ENCODE data around the gene VWC2L.

VWC2L gene

DNA sequence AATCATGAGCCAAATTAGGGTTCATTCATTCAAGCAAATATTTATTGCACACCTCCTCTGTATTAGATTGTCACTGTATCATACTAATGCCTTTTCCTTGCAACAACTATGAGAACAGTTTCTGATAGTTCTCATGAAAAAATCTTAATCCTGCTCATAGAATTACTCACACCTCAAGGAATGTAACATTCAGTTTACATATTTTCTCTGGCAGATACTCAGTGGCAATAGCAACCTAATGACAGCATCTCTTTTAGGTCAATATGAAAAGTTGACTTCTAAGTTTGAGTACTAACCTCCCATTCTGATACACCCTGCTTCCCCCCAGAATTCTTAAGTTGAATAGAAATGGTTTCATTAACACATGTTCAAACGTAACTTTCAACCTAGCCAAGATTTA is 132.0 kb downstream of the VWC2L start:
- no peak for DNase-seq

GRCh38 chr2:214543386-214543955 is 132.6 kb downstream of the VWC2L start:
- DNase-seq = no peak

DNA sequence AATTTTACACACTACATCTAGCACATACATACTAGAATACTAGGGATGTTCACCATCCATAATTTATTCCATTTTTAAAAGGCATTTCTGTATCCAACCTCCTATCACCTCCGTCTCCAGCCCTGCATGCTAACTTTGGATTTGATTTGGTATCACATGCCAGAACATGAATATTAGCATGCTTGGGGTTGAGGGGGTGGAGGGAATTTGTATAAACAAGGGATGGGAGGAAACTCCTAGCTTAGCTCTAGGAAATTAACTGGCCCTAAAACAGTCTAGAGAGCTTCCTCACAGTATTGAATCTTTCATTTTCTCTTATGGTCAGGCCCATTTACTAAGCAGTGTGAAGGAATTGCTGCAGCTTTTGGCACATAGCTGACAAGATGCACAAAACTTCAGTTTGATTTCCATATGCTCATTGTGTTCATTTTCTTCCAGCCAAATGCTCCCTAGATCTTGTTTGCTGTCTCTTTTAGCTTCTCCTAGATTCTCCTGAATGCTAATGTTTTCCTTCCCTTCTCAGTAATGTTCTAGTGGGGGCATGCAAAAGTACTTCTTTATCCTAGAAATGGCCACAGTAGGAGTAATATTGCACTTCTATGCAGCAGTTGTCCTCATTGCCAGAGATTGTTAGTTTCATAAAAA is 135.2 kb downstream of the VWC2L start:
- no peak for DNase-seq

GRCh38 chr2:214547931-214548330 is 137.1 kb downstream of the VWC2L start:
- no peak for DNase-seq

GRCh38 chr2:214549946-214550345 is 139.1 kb downstream of the VWC2L start:
- DNase-seq = no peak

GRCh38 chr2:214550786-214551185 is 139.9 kb downstream of the VWC2L start:
- no peak for DNase-seq

- no peak for DNase-seq
Observed at GRCh38 chr2:214557884-214558283, 147.0 kb downstream of the VWC2L start.

DNA sequence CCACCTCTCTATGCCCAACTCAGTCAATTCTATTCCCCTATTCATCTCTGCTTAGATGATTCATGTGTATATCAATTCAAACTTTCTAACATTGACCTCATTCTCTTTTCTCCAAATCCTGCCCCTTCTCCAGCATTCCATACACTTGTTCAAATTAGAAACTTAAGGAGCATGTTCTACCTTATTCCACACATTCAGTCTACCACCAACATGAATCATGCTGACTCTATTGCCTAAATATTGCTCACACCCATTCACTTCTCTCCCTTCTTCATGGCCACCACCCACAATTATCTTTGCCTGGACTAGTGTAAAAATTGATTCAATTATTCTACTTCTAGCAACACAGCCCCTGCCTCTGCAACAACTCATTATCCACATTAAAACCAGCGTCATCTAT is 147.5 kb downstream of the VWC2L start:
- DNase-seq = no peak

DNA sequence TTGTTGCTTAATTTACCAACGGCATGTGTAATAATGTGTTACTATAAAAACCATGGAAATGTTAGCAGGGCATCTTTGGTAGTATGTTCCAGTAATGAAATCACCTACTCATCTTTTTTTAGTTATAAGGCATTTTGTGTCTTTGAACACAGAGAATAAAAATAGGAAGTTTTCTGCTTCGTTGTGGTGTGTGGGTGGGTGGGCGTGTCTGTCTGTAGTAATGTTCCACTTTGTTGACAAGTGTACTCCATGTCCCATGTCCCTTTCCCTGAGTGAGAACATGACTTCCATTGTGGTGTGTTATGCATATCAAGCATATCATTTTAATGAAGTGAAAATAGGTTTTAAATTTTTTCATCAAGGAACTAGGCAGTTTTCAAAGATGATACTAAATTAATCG is 149.3 kb downstream of the VWC2L start:
- DNase-seq = no peak

DNA sequence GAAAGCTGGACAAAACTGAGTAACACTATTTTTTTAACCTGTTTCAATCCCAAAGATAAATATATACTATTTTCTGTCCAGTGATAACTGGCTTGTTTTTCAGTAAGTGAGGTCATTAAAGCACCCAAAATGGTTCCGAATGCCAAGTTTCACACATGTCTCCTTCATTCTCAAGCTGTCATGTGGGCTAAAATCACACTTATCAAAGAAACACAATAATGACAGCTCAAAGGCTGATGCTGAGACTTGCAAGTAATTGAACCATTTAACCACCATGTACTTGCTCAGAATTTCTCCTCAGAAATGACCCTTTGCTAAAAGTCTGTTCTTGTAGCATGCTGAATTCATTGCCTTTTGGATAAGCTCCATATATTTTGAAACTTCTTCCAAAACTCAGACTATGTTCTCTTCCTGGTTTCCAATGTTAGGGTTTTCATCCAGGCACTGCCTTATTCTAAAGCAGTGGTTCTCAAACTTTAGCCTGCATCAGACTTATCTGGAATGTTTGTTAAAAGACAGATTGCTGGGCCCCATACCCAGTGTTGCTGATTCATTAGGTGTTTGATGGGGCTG is 149.8 kb downstream of the VWC2L start:
- no peak for DNase-seq

DNA sequence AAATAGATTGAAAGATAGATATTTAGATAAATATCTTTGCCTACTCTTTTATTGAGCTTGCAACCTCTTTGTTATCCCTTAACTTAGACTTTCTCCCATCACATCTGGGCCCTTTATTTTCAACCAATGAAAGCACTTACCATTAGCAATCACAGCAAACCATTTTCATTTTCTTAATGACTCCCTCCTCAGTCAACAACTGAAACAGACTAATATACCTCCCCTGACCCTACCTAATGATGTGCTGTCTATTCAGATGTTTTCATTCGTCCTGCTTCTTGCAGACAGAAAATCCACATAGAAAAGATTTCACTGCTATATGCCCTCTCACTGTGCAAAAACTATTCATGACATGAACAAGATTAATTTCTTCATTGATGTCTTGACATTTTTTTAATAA is 154.4 kb downstream of the VWC2L start:
- DNase-seq = no peak

DNA sequence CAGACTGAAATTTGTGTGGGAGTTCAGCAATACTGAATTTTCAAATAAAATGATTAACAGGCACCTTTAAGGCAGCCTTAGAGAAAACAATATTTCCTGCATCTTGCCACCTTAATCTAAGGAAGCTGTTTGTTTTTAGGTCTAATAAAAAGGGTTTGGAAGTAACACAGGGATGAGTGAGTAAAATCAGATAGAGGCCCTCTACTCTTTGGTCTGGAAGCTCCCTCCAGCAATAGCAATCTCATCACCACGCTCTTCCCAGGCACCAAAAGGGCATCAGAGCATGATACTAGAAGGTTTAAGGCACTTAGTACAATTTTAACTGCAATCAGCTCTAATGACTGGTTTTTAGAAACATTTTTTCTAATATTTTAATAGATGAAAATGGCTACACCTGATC is 155.6 kb downstream of the VWC2L start:
- no peak for DNase-seq

GRCh38 chr2:214569419-214570035 is 158.7 kb downstream of the VWC2L start:
- DNase-seq = no peak

DNA sequence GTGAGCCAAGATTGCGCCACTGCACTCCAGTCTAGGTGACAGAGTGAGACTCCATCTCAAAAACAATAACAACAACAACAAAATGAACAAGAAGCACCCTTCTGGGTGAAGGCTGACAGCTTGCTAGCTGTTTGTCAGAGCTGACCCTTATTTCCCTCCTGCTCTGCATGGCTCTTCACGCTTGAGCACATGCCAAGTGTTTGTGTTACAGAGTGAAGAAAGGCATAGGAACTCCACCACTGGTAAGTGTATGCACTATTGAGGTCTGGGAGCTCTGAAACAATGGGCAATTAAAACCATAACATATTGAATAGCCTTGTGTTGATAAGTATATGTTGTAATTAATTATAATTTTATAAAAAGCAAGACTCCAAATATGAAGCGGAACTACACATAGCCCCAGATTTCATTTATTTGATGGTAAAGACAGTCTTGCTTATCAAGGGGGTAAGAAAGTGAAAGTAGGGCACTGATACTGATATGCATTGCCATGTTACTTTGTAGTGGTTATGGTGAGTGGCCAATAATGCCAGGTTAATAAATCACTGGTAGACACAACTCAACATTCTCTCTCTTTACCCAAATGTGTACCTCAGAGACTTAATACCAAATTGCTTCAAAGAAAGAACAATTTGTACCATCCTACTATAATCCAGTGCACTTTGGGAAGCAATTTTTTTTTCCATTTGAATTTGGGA is 163.4 kb downstream of the VWC2L start:
- no peak for DNase-seq

- DNase-seq = no peak
Observed at GRCh38 chr2:214575030-214575429, 164.2 kb downstream of the VWC2L start.

DNA sequence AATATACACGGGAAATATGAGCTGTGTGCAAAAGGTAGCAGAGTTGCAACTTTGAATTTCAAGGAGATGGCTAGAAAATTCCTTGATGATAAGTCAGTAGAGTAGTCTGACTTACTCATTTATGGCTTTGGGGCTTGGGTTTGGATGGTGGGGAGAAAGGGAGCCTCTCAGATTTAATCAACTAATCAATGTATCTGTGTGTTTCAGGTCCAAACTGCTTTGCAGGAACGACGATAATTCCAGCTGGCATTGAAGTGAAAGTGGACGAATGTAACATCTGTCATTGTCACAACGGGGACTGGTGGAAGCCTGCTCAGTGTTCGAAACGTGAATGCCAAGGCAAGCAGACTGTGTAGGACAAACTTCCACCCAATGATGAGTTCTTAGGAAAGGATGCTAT is 164.6 kb downstream of the VWC2L start:
- DNase-seq = no peak

- DNase-seq = no peak
Observed at GRCh38 chr2:214577769-214578168, 166.9 kb downstream of the VWC2L start.

GRCh38 chr2:214578442-214578841 is 167.6 kb downstream of the VWC2L start:
- DNase-seq = no peak

DNA sequence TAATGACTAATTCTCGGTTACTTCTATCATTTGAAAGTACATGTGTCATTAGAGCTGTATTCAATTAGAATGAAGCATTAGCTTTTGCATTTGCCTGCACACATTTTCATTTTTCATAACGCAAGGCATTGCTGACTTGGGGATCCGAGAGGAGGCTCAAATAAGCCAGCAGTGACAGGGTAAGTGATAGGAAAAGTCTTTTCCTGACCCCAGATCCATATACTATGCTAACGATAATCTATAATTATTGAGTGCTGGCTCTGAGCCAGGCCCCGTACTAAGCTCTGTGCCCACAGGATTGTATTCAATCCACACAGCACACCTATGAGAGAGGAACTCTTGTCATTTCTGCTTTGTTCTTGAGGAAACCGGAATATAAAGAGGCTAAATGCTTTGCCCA is 168.2 kb downstream of the VWC2L start:
- no peak for DNase-seq

DNA sequence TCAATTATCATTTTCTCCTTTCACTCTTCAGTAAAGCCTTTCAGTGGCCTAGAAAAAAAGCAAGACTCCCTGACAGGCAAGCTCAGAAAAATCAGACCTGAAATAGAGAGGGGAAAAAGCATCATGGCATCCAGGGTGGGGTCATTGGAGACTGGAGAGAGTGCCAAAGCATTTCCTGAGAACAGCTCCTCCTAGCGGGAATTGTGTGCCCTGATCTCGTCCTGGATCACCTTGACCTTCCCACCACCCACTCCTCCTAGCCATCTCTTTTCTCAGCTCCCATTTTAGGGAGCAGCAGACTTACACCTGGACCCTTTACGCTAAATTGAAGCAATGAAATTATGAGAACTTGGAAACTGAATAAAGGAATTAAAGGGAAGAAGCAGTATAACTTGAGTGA is 176.6 kb downstream of the VWC2L start:
- no peak for DNase-seq

DNA sequence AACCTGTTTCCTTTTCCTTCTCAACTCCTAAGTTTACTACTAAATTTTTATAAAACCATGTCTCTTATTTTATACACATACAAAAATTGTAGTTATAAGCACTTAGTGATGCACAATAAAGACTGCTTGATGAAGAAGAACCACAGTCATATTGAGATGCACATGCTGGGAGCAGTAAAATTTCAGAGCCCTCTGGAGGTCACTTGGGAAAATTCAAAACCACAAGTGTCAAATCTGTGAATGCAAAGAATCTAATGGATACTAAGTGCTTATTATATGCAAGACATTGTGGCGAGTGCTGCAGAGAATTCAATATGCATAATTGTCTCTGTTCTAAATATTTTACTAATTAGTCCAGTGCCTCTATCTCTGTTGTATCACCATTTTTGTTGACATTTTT is 180.5 kb downstream of the VWC2L start:
- DNase-seq = no peak

DNA sequence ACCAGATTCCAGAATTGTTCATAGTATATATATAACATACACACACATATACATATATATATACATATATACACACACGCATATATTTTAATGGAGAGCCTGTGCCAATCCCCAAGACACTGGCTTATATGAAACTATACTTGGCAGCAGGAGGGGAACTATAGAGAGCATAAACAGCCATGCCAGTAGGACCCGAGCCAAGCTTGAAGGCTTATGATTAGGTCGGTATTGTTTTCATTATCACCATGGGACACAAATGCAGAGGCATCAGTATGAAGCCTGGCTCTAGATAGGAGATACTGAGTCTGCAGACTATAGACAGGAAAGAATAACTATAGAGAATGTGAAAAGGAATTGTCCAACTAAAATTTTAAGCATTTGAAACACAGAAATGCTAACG is 181.2 kb downstream of the VWC2L start:
- no peak for DNase-seq

- no peak for DNase-seq
Observed at GRCh38 chr2:214593727-214594126, 182.9 kb downstream of the VWC2L start.

Data from stimulated activated CD4-positive, alpha-beta T cell treated with anti-CD3 and anti-CD28 coated beads, Interleukin-1b, Interleukin-23, amount 100 ng/mL, for 48 hours (primary cell).